ENCODE measurements around the gene ADAMTS6. TPM values are rescaled to one million over a fixed set of nuclear protein-coding genes. Genes with fewer than 3 reads are reported as not detected.

The ADAMTS6 gene
- total RNA-seq, 1 experiment from 2014 or later = 1.2 TPM

DNA sequence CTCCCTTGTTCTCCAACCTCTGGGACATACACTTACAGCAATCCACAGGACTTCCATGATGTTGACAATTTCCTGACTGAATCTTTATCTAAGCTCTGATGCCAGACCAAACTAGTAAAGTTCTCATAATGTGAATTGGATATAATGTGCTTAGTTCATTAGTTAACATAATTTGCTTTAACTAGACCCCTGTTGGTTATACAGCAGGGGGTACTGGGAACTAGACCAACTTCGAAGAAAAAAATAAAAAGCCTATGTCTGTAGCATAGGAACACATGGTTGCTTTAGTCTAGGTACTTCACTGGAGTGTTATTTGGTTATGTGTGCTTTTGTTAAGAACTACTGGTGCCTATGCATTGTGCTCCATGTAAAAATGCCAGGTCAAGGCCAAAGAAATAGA is 173.8 kb downstream of the ADAMTS6 start:
- TF ChIP-seq, protein P1, sequence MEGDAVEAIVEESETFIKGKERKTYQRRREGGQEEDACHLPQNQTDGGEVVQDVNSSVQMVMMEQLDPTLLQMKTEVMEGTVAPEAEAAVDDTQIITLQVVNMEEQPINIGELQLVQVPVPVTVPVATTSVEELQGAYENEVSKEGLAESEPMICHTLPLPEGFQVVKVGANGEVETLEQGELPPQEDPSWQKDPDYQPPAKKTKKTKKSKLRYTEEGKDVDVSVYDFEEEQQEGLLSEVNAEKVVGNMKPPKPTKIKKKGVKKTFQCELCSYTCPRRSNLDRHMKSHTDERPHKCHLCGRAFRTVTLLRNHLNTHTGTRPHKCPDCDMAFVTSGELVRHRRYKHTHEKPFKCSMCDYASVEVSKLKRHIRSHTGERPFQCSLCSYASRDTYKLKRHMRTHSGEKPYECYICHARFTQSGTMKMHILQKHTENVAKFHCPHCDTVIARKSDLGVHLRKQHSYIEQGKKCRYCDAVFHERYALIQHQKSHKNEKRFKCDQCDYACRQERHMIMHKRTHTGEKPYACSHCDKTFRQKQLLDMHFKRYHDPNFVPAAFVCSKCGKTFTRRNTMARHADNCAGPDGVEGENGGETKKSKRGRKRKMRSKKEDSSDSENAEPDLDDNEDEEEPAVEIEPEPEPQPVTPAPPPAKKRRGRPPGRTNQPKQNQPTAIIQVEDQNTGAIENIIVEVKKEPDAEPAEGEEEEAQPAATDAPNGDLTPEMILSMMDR (IDR thresholded peaks at IDR 0.05; ENCODE audit: unreplicated experiment) = no peak
- no peaks in the 10 kb centered on the region for H3K9me3 Mint-ChIP-seq (ENCODE audit: low read depth, unreplicated experiment)
- CTCF ChIA-PET = no interaction called here
- DNase-seq = no peak
- H3K27me3 Mint-ChIP-seq (ENCODE audit: unreplicated experiment) = no peaks in the 10 kb centered on the region
- no peaks in the 10 kb centered on the region for H3K4me1 Mint-ChIP-seq (ENCODE audit: low read depth, unreplicated experiment)
- H3K4me3 Mint-ChIP-seq (ENCODE audit: low read depth, unreplicated experiment) = no peak overlapping the region
- intact Hi-C loops (cut with micrococcal nuclease; ENCODE audit: unreplicated experiment) = no loop called here
- H3K27ac Mint-ChIP-seq (ENCODE audit: unreplicated experiment) = no peak overlapping the region
- no TSS peak for BruUV-seq (replicated peaks)
- H3K36me3 Mint-ChIP-seq (ENCODE audit: insufficient read depth, unreplicated experiment) = no peaks in the 10 kb centered on the region

DNA sequence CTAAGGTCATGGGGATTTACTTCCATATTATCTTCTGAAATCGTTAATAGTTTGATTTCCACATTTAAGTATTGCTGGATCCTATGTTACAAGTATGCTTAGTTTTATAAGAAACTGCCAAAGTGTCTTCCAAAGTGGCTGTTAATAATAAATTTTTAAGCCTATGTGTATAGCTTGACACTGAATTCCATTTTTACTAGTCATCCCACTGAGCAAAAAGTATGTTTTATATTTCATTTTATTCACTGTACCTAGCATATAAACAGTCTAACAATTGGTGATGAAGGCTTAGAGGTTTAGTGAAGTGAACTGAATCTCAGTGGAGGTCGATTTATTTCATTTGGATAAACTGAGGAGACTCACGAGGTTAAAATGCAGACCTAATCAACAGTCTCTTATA is 174.6 kb downstream of the ADAMTS6 start:
- Mint-ChIP-seq H3K27me3 (ENCODE audit: unreplicated experiment) (no peaks in the 10 kb centered on the region), H3K4me1 (ENCODE audit: low read depth, unreplicated experiment) (no peaks in the 10 kb centered on the region), H3K36me3 (ENCODE audit: insufficient read depth, unreplicated experiment) (no peaks in the 10 kb centered on the region), H3K27ac (ENCODE audit: unreplicated experiment) (no peak overlapping the region), H3K4me3 (ENCODE audit: low read depth, unreplicated experiment) (no peak overlapping the region), H3K9me3 (ENCODE audit: low read depth, unreplicated experiment) (no peaks in the 10 kb centered on the region)
- no peak for DNase-seq
- TF ChIP-seq, protein P1 (IDR thresholded peaks at IDR 0.05; ENCODE audit: unreplicated experiment) = no peak
- BruUV-seq (replicated peaks) = no TSS peak
- CTCF ChIA-PET = no interaction called here
- intact Hi-C loops (cut with micrococcal nuclease; ENCODE audit: unreplicated experiment) = no loop called here

DNA sequence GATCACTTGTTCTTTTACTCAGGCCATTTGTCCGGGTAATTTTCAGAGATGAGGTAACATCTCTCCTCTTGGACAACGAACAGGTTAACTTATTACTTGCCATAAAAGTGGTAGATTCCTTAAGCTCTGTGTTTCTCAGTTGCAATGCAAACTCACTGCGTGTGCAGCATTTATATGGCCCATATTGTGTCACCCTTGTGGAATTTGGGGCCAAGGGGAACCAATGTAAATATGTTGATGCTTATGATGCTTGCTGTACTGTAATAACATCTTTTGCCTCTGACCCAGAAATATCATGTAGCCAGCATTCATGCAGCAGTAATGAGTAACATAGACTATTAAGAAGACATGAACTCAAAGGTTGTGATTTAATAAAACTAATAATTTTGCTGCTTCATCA is 175.8 kb downstream of the ADAMTS6 start:
- no peak for DNase-seq
- Mint-ChIP-seq H3K9me3 (ENCODE audit: low read depth, unreplicated experiment) (no peaks in the 10 kb centered on the region), H3K27ac (ENCODE audit: unreplicated experiment) (no peak overlapping the region), H3K4me3 (ENCODE audit: low read depth, unreplicated experiment) (no peak overlapping the region), H3K4me1 (ENCODE audit: low read depth, unreplicated experiment) (no peaks in the 10 kb centered on the region), H3K36me3 (ENCODE audit: insufficient read depth, unreplicated experiment) (no peaks in the 10 kb centered on the region), H3K27me3 (ENCODE audit: unreplicated experiment) (no peaks in the 10 kb centered on the region)
- BruUV-seq (replicated peaks) = no TSS peak
- intact Hi-C loops (cut with micrococcal nuclease; ENCODE audit: unreplicated experiment) = no loop called here
- TF ChIP-seq, protein P1 (IDR thresholded peaks at IDR 0.05; ENCODE audit: unreplicated experiment) = no peak
- CTCF ChIA-PET = interaction anchor here (0.6 kb wide), 1 partner anchor 11 kb away, joined by 4 read pairs; no protein-coding TSS in a partner anchor

DNA sequence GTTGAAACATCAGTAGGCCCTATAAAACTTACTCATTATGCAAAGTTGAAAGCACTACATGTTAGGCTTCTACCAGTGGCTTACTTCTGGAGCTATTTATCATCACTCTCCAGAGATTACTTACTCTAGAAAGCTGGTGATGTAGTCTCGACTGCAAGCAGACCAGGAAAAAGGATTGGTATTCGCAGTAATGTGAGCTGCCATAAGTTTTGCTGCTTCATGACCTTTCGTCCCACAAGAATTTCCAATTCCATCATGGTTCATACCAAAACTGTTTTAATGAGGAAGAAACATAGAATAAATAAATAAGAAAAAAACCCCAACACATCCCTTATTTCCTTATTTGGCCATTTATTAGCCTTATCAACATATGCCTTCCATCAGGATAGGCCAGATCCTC is 181.9 kb downstream of the ADAMTS6 start:
- H3K4me3 Mint-ChIP-seq (ENCODE audit: low read depth, unreplicated experiment) = no peak overlapping the region
- TF ChIP-seq, protein P1 (IDR thresholded peaks at IDR 0.05; ENCODE audit: unreplicated experiment) = no peak
- no peaks in the 10 kb centered on the region for H3K4me1 Mint-ChIP-seq (ENCODE audit: low read depth, unreplicated experiment)
- no peak for DNase-seq
- H3K27me3 Mint-ChIP-seq (ENCODE audit: unreplicated experiment) = no peaks in the 10 kb centered on the region
- intact Hi-C loops (cut with micrococcal nuclease; ENCODE audit: unreplicated experiment) = no loop called here
- no TSS peak for BruUV-seq (replicated peaks)
- no peak overlapping the region for H3K27ac Mint-ChIP-seq (ENCODE audit: unreplicated experiment)
- H3K36me3 Mint-ChIP-seq (ENCODE audit: insufficient read depth, unreplicated experiment) = no peaks in the 10 kb centered on the region
- CTCF ChIA-PET = no interaction called here
- H3K9me3 Mint-ChIP-seq (ENCODE audit: low read depth, unreplicated experiment) = no peaks in the 10 kb centered on the region

Measured in Calu3 (cell line).